GM18861 (cell line): ENCODE measurements around the gene DNAJB7.
"Not testable (repeated sequence)": the region's sequence is repeated elsewhere in the genome, so short reads cannot be mapped to it uniquely, and the experiment has no call there.

ENCODE experiments used
- ATAC-seq: cut with Tn5 transposase; IDR thresholded peaks from one replicate; pipeline ENCODE4 v1.9.1; 2021; ENCODE audit not compliant: unreplicated experiment

Gene DNAJB7

DNA sequence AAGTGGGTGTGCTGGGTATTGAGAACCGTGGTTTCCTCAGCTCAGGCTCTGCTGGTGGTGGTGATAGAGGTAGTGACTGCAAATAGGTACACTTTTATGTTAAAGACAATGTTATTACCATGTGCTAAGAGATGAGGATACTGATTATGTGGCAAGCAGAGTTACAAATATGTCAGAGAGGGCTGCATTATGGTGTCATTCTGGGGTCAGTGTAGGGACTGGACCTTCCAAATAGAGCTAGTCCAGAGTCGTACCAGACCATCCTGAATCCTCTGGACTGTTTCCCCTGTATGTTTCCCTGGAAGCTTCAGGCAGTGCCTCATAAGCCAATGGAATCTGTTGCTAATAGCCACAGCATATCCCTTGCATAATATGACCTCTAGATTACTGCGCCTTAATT lies at the start of gene DNAJB7:
DNAJB7 (minus strand) TSS at position 101 of the 400 bp plus-strand sequence. CDS start 119 bp downstream, outside the sequence.
- no peak for ATAC-seq

DNA sequence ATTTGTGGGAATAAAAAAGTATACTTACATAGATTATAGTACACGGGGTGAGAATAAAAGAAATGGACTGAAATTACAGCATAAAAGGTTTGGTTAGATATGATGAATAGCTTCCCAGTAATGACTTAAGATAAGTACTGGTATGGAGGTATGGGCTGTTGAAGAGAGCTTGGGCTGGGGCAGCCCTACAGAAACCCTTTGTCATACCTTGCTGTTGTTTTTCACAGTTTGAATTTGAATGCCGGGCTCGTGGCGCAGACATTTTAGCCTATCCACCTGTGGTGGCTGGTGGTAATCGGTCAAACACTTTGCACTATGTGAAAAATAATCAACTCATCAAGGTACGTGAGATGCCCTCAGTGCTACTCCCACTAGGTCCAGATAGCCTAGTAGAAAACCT lies 47.0 kb upstream of the DNAJB7 start:
- ATAC-seq = no peak

DNA sequence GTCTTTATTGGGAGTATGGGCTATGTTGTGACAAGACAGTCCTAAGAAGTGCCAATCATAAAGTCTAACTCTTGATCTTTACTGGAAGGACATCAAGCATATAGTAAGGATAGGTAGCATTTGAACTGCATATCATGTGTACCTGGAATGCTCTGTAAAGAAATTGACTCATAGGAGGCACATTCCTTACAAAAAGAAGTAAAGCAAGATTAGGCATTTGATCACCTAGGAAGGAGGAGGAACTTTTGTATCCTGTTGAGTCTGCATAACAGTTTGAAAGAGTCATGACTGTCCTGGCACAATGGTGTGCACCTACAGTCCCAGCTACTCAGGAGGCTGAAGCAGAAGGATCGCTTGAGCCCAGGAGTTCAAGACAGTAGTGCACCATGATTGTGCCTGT lies 42.2 kb upstream of the DNAJB7 start:
- ATAC-seq = no peak

DNA sequence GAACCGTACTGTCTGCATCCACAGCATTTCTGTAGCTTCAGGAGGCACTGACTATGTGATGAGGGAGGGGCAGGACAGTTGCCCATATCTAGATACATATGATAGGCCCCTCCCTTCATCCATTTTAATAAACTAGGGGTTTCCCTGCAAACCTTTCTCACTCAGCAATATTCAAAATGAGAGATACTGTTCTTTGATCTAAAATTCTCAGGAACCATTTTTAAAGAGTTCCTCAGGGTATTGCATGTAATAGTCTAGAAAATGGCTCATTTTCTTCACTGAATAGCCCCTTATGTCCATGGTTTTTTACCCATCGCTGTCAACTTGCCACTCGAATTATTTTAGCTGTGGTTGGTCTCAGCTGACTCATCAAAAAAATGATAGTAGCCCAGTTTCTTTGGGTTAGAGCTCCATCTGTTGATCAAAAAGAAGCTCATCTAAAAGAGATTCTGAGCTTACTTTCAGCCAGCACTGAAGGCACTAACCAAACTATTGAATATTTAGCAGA lies 37.0 kb upstream of the DNAJB7 start:
- no peak for ATAC-seq

DNA sequence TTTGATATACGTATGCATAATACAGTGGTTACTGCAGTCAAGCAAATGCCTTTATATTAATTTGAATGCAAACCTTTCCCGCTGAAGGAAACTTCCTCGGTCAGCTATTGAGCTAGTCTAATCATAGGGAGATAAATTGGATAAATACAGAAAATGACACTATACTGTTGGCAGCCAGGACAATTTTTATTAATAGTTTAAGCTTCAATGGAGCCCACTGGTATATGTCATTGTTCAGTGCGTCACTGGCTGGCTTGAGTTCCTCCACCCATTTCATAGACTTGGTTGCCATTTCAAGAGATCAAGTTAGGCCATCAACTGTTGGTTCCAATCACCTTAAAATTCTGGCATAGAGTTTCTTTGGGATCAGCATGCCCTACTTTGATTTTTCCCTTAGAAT lies 32.5 kb upstream of the DNAJB7 start:
- ATAC-seq = no peak

DNA sequence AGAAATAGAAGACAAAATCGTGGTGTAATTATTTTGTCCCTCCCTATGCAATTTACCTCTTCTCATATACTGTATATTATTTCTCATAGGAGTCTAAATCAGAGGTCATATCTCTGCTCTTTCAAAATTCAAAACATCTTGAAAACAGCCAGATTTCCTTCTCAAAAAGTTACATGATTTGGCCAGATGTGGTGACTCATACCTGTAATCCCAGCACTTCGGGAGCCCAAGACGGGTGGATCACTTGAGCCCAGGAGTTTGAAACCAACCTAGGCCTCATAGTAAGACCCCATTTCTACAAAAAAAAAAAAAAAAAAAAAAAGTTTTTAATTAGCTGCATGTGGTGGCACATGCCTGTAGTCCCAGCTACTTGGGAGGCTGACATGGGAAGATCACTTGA lies 29.0 kb upstream of the DNAJB7 start:
- no peak for ATAC-seq

DNA sequence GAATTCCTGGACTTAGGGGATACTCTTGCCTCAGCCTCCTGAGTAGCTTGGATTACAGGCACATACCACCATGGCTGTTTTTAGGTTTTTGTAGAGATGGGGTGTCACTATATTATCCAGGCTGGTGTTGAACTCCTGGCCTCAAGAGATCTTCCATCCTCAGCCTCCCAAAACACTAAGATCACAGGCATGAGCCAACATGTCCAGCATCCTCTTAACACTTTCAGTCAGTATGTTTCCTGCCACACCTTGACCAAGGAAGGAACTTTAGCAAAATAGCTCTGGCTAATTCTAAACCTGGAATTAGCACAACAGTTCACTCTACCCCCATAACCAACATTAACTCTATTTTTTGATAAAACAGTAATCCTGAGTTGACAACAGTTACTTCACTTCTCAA lies 27.2 kb upstream of the DNAJB7 start:
- no peak for ATAC-seq

DNA sequence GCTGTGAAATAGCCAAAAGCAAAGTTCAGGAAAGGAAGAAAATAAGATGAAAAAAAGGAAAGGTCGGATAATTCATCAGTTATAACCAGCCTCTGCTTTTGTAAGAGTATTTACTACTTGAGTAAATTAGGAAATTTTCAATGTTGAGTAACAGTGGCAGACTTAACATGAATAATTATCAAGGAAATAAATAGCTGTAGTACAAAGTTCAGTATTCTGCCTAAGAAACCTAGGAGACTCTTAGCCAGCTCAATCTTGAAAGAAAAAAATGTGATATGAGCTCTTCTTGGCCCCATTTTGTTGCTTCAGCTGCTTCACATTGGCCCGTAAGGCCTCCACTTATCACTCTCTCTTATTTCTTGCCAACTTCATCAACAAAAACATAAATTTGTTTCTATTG lies 17.0 kb upstream of the DNAJB7 start:
- no peak for ATAC-seq

DNA sequence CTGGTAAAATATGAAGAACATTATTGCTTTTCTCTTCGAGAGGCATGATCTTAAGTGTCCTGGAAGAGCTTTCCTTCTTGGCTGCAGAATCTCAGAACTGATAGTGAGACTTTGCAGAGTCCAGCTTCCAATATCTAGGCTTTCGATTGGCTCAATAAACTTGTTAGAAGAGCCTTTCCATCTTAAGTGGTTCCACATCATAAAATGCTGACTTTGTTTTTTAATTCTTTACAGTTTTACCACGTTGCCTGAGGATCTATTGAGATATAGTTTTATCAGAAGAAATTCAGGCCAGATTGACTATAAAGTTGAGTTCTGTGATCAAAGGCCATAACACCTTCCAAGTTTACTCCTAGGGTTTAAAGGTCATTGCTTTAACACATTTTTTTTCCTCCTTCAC lies 15.6 kb upstream of the DNAJB7 start:
- ATAC-seq = no peak

DNA sequence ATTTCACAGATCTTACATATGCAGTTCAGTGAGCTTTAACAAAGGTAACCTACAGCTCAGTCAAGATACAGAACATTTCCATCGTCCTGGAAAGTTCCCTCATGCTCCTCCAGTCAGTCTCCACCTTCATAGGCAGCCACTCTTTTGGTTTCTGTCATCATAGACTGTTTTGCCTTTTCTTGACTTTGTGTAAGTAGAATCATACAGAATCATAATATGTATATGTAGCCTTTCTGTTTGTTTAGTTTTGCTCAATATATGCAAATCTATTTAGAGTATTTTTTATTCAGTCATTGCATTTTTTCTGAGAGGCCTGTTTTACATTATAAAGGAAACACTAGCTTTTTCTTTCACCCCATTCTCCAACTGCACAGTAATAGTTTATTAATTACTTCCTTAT lies 15.0 kb upstream of the DNAJB7 start:
- no peak for ATAC-seq

DNA sequence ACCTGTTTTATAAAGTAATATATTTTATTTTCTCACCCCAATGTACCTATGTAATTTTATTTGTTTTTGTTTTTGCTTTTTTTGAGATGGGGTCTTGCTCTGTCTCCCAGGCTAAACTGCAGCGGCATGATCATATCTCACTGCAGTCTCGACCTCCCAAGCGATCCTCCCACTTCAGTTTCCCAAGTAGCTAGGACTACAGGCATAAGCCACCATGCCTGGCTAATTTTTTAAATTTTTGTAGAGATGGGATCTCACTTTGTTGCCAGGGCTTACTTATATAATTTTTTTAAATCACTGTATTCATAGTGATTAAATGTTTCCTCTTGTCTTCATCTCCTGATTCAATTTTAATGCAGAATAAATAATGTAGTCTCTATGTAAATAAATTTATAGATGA lies 13.2 kb upstream of the DNAJB7 start:
- ATAC-seq = no peak

DNA sequence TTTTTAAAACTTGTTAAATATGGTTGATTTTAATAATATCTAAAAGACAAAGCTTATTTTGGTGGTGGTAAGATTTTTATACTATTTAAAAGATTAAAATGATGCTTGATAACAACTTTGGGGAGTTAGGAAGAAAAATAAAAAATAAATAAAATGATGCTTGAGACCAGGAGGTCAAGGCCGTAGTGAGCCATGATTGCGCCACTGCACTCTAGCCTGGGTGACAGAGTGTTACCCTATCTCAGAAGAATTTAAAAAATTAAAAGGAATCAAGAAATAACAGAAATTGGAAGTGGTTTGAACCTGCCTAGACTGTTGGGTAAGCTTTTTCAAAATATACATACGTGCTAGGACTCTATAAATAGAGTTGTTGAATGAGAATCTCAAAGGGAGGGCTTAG lies 12.1 kb upstream of the DNAJB7 start:
- ATAC-seq = no peak

DNA sequence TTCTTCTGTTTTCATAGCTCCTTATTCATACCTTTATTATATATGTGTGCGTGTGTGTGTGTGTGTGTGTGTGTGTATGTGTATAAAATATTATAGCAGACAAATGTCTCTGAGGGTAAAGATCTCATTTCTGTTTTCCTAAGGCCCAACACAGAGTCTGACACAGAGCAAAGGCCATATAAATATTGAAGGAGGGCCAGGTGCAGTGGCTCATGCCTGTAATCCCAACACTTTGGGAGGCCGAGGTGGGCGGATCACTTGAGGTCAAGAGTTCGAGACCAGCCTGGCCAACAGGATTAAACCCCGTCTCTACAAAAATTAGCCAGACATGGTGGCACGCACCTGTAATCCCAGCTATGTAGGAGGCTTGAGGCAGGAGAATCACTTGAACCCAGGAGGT lies 6.5 kb upstream of the DNAJB7 start:
- not testable (repeated sequence) for ATAC-seq

DNA sequence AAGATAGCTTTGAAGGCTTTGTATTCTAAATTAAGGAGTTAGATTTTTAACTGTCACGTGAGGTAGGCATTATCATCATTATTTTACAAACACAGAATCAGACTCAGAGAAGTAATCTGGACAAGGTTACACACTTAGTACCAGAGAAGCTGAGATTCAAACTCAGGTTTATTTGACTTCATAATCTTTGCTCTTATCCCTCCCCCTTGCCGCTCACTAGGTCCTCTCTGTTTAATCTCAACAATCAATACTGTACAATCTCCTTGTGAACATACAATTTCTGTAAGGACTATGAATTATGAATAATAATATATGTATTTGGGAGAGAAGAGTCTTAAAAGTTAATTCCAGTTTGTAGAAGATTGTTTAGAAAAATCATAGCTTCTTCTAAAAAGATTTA lies 5.2 kb upstream of the DNAJB7 start:
- no peak for ATAC-seq

DNA sequence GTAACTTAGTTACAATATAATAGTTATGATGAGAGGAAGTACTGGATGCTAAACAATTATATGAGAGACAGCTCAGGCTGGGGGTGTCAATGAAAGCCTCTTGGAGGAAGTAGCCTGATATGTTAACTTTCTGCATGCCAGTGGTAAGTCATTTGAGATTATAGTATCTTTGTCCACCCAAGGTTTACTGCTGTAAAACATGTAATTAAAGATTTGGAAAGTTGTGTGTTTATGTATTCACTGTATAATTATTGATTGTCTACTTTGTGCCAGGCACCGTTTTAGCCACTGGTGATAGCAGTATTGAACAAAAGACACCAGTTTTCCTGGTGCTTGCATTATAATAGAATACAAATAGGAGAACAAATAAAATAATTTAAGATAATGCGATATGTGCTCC lies 624 bp upstream of the DNAJB7 start:
- no peak for ATAC-seq

DNA sequence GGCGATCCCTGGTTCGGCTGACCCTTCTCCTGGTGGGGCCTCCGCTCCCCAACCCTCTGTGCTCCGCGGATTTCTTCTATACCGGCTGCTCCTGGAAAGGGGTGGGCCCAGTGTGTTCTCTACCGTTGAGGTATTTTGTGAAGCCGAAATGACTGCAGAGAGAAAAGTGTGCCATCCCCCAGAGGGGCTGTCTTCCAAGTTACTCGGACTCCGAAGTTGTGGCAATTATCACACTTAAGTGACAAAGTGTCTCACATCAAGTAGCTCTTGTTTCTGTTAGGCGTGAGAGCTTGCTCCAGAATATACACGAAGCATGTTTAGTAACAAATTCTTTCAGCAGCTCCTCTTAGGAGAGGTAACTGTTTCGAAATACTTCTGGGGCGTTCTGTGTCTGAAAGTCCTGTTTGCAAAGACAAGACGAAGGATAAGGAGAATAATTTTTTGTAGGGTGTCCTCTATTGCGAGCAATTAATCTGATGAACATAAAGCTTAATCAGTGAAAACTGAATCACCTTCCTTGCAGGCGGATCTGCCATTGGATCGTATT lies 4.5 kb downstream of the DNAJB7 start:
- no peak for ATAC-seq

DNA sequence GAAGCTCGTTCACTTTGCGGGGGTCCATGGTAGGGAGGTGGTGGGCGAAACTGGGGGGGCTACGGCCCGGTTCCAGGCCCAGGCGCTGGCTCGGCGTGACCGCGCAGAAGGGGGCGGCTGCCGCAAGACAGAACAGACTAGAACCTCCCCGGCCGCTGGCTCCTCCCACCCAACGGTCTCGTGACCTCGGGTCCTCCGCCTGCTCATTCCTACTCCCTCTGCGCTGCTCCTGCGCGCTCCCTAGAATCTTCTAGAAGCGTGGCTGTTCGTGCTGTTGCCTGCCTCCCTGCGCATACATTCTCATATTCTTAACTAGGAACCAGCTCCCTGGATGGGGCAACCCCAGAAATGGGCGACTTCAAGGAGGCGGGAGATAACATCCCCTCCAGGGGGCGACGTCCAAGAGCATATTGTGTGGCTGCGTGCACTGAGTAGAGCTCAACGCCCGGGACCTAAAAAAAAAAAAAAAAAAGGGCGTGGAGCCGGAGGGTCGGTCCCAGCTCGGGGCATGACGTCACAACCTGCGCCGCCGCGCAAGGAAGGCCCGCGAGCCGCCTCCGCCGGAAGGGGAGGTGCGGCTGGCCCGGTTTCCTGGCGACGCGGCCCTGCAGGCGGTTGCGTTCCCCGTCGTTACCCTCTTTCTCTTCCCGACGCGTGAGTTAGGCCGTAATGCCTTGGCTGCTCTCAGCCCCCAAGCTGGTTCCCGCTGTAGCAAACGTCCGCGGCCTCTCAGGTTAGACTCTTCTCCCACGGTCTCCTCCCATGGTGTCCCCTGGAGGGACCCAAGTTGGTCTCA lies 5.2 kb downstream of the DNAJB7 start, which contains the start of the genes ST13 and XPNPEP3:
ST13 (minus strand) TSS at position 127 of the 796 bp plus-strand sequence; CDS start at position 28, 99 bp downstream.
XPNPEP3 (plus strand) TSS at position 636 of the 796 bp plus-strand sequence; CDS start at position 670, 34 bp downstream.
- ATAC-seq = peak; percentile 69

DNA sequence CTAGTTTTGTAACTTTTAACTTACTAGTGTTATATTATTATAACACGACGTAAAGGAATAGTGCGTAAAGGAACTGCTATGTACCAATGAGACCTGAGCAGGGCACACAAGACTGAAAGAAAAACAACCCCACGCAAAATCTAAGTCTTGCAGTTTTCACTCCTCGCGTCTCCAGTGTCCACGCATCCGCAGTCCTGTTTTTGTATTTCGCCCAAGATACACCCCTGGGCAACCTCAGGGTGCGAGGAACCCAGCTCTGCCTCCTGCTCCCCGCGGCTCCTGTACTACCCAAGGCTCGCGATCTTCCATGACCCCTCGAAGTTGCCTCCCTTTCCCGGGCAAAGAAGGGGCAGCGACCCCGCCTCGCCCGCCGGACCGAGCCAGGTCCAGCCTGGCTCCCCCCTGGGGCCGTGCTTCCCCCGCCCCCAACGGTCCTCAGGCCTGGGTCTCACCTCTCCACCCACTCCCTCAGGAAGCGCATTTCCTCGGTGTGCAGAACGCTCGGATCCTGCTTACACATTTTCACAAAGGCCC lies 5.9 kb downstream of the DNAJB7 start:
- ATAC-seq = peak; percentile 7

DNA sequence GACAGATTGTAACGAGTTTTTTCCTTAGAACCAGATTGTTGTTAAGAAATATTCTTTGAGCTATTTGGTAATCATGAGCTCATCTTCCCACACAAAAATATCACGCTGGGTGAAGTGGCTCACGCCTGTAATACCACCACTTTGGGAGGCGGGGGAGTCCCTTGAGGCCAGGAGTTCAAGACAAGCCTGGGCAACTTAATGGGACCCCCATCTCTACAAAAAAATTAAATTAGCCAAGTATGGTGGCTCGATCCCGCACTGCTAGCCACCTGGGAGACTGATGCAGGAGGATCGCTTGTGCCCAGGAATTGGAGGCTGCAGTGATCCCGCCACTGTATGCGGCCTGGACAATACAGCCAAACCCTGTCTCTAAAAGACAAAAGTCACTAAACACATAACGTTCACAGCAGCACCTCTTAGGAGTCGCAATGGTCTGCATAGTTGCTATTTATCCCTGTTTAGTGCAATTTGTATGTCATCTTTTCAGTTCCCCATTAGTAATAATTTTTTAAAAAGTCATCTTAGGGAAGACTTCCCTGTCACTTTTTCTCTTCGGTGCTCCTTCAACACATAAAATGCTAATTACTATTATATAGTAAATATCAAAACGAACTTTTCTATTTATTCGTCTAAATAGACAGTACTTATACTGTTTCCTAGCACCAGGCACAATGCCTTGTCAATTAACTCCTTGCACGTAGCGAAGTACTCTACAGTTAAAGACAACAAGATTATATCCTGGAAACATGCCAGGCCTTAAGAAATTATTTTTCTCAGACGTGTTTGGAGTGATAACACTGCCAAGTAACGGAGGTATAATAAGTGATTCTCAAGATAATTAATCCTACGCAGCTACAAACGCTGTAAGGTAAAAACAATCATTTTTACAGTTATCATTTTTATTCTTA lies 6.6 kb downstream of the DNAJB7 start:
- no peak for ATAC-seq

DNA sequence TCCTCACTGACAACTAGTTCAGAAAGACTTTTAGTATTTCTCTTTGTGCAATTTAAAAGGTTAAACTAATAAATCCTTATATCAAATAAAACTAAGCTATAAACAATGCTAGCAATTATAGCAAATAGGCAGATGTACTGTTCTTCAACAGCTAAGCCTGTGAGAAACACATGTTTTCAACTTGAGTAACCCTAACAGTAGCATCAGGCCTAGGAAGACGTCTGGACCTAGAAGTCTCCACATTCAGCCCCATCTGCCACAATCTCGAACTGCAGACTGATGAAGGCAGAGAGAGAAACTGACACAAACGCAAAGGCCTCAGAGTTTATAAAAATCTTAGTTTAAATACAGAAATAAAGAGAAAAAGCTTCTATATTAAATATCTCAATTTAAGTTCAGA lies 8.0 kb downstream of the DNAJB7 start:
- ATAC-seq = no peak

DNA sequence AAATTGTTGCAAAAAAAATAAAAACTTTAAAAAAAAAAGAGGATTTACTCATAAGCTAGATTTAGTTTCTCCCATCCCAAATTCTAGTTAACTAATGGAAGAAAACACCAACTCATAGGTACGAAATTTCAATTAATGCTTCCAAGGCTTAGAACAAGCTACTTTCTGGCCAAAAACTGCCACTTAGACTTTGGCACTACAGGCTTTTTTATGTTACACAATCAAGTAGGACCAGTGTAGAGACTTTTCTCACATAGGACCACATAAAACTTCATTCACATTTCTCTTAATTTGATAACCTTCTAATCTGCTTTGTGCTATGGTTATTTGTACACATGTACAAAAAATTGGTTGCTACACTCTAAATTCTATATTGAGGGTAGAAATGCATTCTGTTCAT lies 8.6 kb downstream of the DNAJB7 start:
- ATAC-seq = no peak
